Measurements from ENCODE around the gene SKAP1. TPM values are rescaled to one million over a fixed set of nuclear protein-coding genes. Genes with fewer than 3 reads are reported as not detected.
"Not testable (repeated sequence)": the region's sequence is repeated elsewhere in the genome, so short reads cannot be mapped to it uniquely, and the experiment has no call there.

SKAP1 gene
- total RNA-seq, 4 donors from 2014 or later: not detected

- no peak overlapping the region for H3K27ac ChIP-seq
- intact Hi-C loops (cut with DNase I; ENCODE audit: low total_unique reads): no loop called here
- in situ Hi-C loops (cut with MboI; ENCODE audit: low sequenced_read_pairs in 4 of 4): no loop called here
- no peaks in the 10 kb centered on the region for H3K4me1 ChIP-seq
- DNase-seq (no peak), ATAC-seq (no peak)
- peaks cover 37 to 39% (median 39%) of the 10 kb centered on the region in 3 donors for H3K27me3 ChIP-seq
- TF ChIP-seq CTCF (IDR thresholded peaks at IDR 0.05 in 4 of 5, conservative IDR thresholded peaks at IDR 0.05 in 1 of 5) (no peak), POLR2A (IDR thresholded peaks at IDR 0.05) (no peak)
- no peaks in the 10 kb centered on the region for H3K9me3 ChIP-seq
- H3K36me3 ChIP-seq: no peaks in the 10 kb centered on the region
- no peak overlapping the region for H3K4me3 ChIP-seq
Observed at GRCh38 chr17:48427598-48427997, 2.4 kb downstream of the SKAP1 start.

DNA sequence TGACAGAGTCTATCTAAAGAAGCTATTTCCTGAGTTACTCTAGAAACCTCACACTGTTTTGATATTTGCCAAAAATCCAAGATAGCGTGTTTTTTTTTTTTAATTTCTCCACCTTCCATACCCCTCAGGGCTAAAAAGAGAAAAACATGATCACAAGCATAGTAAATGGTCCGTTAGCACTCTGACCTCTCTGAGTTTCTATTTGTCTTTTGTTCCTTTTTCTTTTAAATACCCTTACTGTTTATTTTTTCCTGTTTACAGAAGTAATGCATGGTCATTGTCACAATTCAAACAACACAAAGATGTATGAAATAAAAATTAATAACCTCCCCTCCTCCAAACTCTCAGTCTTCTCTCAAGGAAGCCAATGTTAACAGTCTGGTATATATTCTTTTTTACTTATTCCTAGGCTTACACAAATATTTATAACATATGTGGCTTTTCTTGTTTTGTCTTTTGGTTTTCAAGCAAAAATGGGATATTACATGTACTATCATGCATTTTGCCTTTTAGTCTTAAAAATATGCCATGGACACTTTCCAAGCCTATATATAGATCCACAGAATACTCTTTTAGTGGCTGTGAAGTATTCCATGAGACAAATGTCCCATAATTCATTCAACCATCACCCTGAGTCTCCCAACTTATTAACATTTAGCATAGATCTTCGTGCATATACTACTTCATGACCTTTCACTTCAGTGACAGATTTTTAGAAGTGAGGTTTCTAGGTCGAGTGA, 3.1 kb downstream of the SKAP1 start:
- H3K27me3 ChIP-seq: peaks cover 31 to 35% (median 33%) of the 10 kb centered on the region in 3 donors
- in situ Hi-C loops (cut with MboI; ENCODE audit: low sequenced_read_pairs in 4 of 4) (no loop called here), intact Hi-C loops (cut with DNase I; ENCODE audit: low total_unique reads) (no loop called here)
- no peak for DNase-seq
- H3K9me3 ChIP-seq: no peaks in the 10 kb centered on the region
- ATAC-seq: no peak
- no peak overlapping the region for H3K27ac ChIP-seq
- TF ChIP-seq CTCF (IDR thresholded peaks at IDR 0.05 in 4 of 5, conservative IDR thresholded peaks at IDR 0.05 in 1 of 5) (no peak), POLR2A (IDR thresholded peaks at IDR 0.05) (no peak)
- no peaks in the 10 kb centered on the region for H3K4me1 ChIP-seq
- H3K4me3 ChIP-seq: no peak overlapping the region
- no peaks in the 10 kb centered on the region for H3K36me3 ChIP-seq

- TF ChIP-seq POLR2A (IDR thresholded peaks at IDR 0.05): no peak
- no peak for TF ChIP-seq CTCF (IDR thresholded peaks at IDR 0.05 in 4 of 5, conservative IDR thresholded peaks at IDR 0.05 in 1 of 5)
- no peak for ATAC-seq
Observed at GRCh38 chr17:48426019-48426665, 3.9 kb downstream of the SKAP1 start.

DNA sequence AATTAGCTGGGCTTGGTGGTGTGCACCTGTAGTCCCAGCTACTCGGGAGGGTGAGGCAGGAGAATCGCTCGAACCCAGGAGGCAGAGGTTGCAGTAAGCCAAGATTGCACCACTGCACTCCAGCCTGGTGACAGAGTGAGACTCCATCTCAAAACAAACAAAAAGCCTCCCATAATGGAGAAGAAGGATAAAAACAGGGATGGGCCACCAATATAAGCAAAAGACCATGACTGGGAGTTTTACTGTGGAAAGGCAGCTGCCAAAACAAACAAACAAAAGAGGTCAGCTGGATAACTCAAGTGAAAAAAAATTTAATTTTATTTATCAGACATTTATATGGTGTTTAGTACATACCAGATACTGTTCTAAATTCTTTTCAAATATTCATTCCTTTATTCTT, 8.0 kb downstream of the SKAP1 start:
- H3K27me3 ChIP-seq; in situ Hi-C loops (cut with MboI; ENCODE audit: low sequenced_read_pairs in 4 of 4); H3K4me1 ChIP-seq; DNase-seq; H3K27ac ChIP-seq; intact Hi-C loops (cut with DNase I; ENCODE audit: low total_unique reads); H3K4me3 ChIP-seq; H3K36me3 ChIP-seq; H3K9me3 ChIP-seq; ATAC-seq: not testable (repeated sequence)

More at GRCh38 chr17:48426019-48426665, 3.9 kb downstream of the SKAP1 start:
- intact Hi-C loops (cut with DNase I; ENCODE audit: low total_unique reads) (no loop called here), in situ Hi-C loops (cut with MboI; ENCODE audit: low sequenced_read_pairs in 4 of 4) (no loop called here)
- Histone ChIP-seq H3K4me3 (no peak overlapping the region), H3K4me1 (no peaks in the 10 kb centered on the region), H3K27me3 (peaks cover 24 to 27% (median 25%) of the 10 kb centered on the region in 3 donors), H3K27ac (no peak overlapping the region), H3K9me3 (no peaks in the 10 kb centered on the region), H3K36me3 (no peaks in the 10 kb centered on the region)
- no peak for DNase-seq

DNA sequence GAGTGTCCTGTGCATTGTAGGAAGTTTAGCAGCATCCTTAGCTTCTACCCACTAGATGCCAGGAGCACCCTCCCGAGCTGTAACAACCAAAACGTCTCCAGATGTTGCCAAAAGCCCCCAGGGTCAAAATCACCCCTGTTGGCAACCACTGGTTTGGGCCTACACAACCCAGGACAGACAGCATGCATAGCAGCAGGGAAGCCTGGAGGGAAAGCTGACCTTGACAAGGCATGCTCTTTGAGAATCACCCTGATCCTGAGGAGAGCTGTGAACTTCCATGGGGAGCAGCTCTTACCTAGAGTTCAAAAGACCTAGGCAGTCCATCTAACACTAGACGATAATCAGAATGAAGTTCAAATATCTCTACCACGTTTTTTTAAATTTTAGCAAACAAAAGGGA, 9.2 kb downstream of the SKAP1 start:
- H3K27ac ChIP-seq: no peak overlapping the region
- TF ChIP-seq CTCF (IDR thresholded peaks at IDR 0.05 in 4 of 5, conservative IDR thresholded peaks at IDR 0.05 in 1 of 5): no peak
- no peak for TF ChIP-seq POLR2A (IDR thresholded peaks at IDR 0.05)
- H3K4me3 ChIP-seq: no peak overlapping the region
- H3K27me3 ChIP-seq: peaks cover 0 to 5% (median 3%) of the 10 kb centered on the region in 3 donors
- H3K9me3 ChIP-seq: no peaks in the 10 kb centered on the region
- no peaks in the 10 kb centered on the region for H3K36me3 ChIP-seq
- H3K4me1 ChIP-seq: no peaks in the 10 kb centered on the region
- DNase-seq: no peak
- in situ Hi-C loops (cut with MboI; ENCODE audit: low sequenced_read_pairs in 4 of 4): no loop called here
- ATAC-seq: no peak
- intact Hi-C loops (cut with DNase I; ENCODE audit: low total_unique reads): no loop called here

All from gastrocnemius medialis (tissue), 4 donors.